ENCODE data around the gene LRRC3. TPM values are rescaled to one million over a fixed set of nuclear protein-coding genes. Genes with fewer than 3 reads are reported as not detected.
"Not testable (repeated sequence)": the region's sequence is repeated elsewhere in the genome, so short reads cannot be mapped to it uniquely, and the experiment has no call there.

LRRC3 gene
- total RNA-seq, 1 experiment from 2014 or later = 0.40 TPM

- Mint-ChIP-seq H3K4me3 (ENCODE audit: low read depth, unreplicated experiment) (no peak overlapping the region), H3K9me3 (ENCODE audit: low read depth, unreplicated experiment) (no peaks in the 10 kb centered on the region), H3K4me1 (ENCODE audit: low read depth, unreplicated experiment) (peaks cover 8% of the 10 kb centered on the region), H3K27ac (ENCODE audit: unreplicated experiment) (no peak overlapping the region), H3K36me3 (ENCODE audit: insufficient read depth, unreplicated experiment) (no peaks in the 10 kb centered on the region), H3K27me3 (ENCODE audit: unreplicated experiment) (peaks cover 7% of the 10 kb centered on the region)
- TF ChIP-seq CTCF (IDR thresholded peaks at IDR 0.05; ENCODE audit: unreplicated experiment) = no peak
- no TSS peak for BruUV-seq (replicated peaks)
- DNase-seq = no peak
- intact Hi-C loops (cut with micrococcal nuclease; ENCODE audit: unreplicated experiment) = no loop called here
- CTCF ChIA-PET = no interaction called here
These were observed 22.4 kb downstream of the LRRC3 start for GRCh38 chr21:44477712-44478111.

DNA sequence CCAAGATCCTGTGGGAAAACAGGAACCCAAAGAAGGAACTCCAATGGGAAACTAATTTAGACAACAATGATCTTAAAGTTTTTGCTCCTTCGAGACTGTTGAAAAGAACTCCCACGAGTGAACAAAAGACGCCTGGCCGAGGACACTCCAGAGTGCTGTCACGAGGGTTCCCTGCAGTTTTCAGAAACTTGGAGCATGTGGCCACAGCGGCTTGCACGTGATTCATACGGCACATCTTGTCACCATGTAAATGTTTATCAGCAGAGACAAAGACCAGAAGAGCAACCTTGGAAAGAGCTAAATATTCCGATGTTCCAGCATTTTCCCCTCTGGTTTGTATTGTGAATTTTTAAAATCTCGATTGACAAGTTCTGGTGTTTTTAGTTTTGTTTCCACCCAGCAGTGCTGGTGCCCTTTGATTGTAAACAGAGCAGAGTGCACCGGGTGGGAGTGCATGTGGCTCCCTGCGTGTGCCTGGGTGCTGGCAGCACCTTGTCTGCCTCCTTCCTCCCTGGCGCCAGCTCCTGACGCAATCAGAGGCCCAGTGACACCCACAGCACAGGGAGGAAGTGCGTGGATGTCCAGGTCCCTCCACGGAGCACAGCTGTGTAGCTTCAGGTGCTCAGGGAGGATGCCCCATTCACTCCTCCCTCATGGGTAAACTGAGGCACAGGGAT, 23.0 kb downstream of the LRRC3 start:
- CTCF ChIA-PET = no interaction called here
- Mint-ChIP-seq H3K36me3 (ENCODE audit: insufficient read depth, unreplicated experiment) (no peaks in the 10 kb centered on the region), H3K27me3 (ENCODE audit: unreplicated experiment) (peaks cover 7% of the 10 kb centered on the region), H3K9me3 (ENCODE audit: low read depth, unreplicated experiment) (no peaks in the 10 kb centered on the region), H3K4me3 (ENCODE audit: low read depth, unreplicated experiment) (no peak overlapping the region), H3K27ac (ENCODE audit: unreplicated experiment) (no peak overlapping the region), H3K4me1 (ENCODE audit: low read depth, unreplicated experiment) (peaks cover 8% of the 10 kb centered on the region)
- DNase-seq = no peak
- no peak for TF ChIP-seq CTCF (IDR thresholded peaks at IDR 0.05; ENCODE audit: unreplicated experiment)
- intact Hi-C loops (cut with micrococcal nuclease; ENCODE audit: unreplicated experiment) = no loop called here
- no TSS peak for BruUV-seq (replicated peaks)

GRCh38 chr21:44478801-44479167, 23.5 kb downstream of the LRRC3 start:
- Mint-ChIP-seq H3K9me3 (ENCODE audit: low read depth, unreplicated experiment) (no peaks in the 10 kb centered on the region), H3K27ac (ENCODE audit: unreplicated experiment) (no peak overlapping the region), H3K4me1 (ENCODE audit: low read depth, unreplicated experiment) (peaks cover 8% of the 10 kb centered on the region), H3K4me3 (ENCODE audit: low read depth, unreplicated experiment) (no peak overlapping the region), H3K27me3 (ENCODE audit: unreplicated experiment) (peaks cover 7% of the 10 kb centered on the region), H3K36me3 (ENCODE audit: insufficient read depth, unreplicated experiment) (no peaks in the 10 kb centered on the region)
- TF ChIP-seq CTCF (IDR thresholded peaks at IDR 0.05; ENCODE audit: unreplicated experiment) = no peak
- DNase-seq = no peak
- BruUV-seq (replicated peaks) = no TSS peak
- CTCF ChIA-PET = no interaction called here
- intact Hi-C loops (cut with micrococcal nuclease; ENCODE audit: unreplicated experiment) = no loop called here

DNA sequence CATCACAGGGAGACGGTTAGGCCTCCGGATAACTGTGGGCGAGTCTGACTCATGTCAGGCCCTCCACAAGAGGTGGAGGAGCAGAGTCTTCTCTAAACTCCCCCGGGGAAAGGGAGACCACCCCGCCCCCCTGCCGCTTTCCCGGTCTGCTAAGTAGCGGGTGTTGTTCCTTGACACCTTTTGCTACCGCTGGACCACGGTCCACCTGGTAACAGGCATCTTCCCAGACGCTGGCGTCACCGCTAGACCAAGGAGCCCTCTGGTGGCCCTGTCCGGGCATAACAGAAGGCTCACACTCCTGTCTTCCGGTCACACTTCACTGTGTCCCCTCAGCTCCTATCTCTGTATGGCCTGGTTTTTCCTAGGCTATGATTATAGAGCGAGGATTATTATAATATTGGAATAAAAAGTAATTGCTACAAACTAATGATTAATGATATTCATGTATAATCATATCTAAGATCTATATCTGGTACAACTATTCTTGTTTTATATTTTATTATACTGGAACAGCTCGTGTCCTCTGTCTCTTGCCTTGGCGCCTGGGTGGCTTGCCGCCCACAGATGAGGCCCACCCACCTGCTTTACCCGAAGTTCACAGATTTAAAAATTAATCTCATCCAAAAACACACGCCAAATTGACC, 24.4 kb downstream of the LRRC3 start:
- H3K27ac Mint-ChIP-seq (ENCODE audit: unreplicated experiment); H3K36me3 Mint-ChIP-seq (ENCODE audit: insufficient read depth, unreplicated experiment); BruUV-seq (replicated peaks); H3K9me3 Mint-ChIP-seq (ENCODE audit: low read depth, unreplicated experiment); intact Hi-C loops (cut with micrococcal nuclease; ENCODE audit: unreplicated experiment); H3K4me1 Mint-ChIP-seq (ENCODE audit: low read depth, unreplicated experiment); H3K4me3 Mint-ChIP-seq (ENCODE audit: low read depth, unreplicated experiment); CTCF ChIA-PET; H3K27me3 Mint-ChIP-seq (ENCODE audit: unreplicated experiment): not testable (repeated sequence)
- DNase-seq = peak; percentile 51
- peak; percentile 43 for TF ChIP-seq CTCF (IDR thresholded peaks at IDR 0.05; ENCODE audit: unreplicated experiment)
